Esophagus (tissue), 2 donors: Measurements from ENCODE around the gene NRK. TPM values are rescaled to one million over a fixed set of nuclear protein-coding genes. Genes with fewer than 3 reads are reported as not detected.

ENCODE experiments used
- H3K27ac ChIP-seq, 2 donors: one replicate each; pipeline ENCODE4 v1.5.1; 2013; ENCODE audit warnings: low read depth in 2 of 2, mild to moderate bottlenecking in 2 of 2, inconsistent platforms in 1 of 2, low read length in 1 of 2, moderate library complexity in 1 of 2
- H3K27me3 ChIP-seq, 2 donors: one replicate each; pipeline ENCODE4 v1.6.1; 2013; ENCODE audit warnings: low read length in 2 of 2, control low read depth in 1 of 2, mild to moderate bottlenecking in 1 of 2; ENCODE audit not compliant: insufficient read depth in 2 of 2, control insufficient read depth in 1 of 2
- H3K36me3 ChIP-seq, 2 donors: one replicate each; pipeline ENCODE4 v1.6.1; 2013; ENCODE audit warnings: low read length in 1 of 2; ENCODE audit not compliant: control insufficient read depth in 2 of 2, insufficient read depth in 2 of 2
- H3K4me1 ChIP-seq, 2 donors: one replicate each; pipeline ENCODE4 v1.6.1; 2013; ENCODE audit warnings: low read length in 1 of 2; ENCODE audit not compliant: control insufficient read depth in 2 of 2, insufficient read depth in 2 of 2
- H3K4me3 ChIP-seq, 2 donors: one replicate each; pipeline ENCODE4 v1.5.1; 2013; ENCODE audit warnings: low read length in 2 of 2, mild to moderate bottlenecking in 2 of 2, low read depth in 1 of 2, moderate library complexity in 1 of 2
- H3K9me3 ChIP-seq, 2 donors: one replicate each; pipeline ENCODE4 v1.6.1; 2013; ENCODE audit warnings: mild to moderate bottlenecking in 2 of 2, low read depth in 1 of 2, low read length in 1 of 2, moderate library complexity in 1 of 2; ENCODE audit not compliant: control insufficient read depth in 2 of 2, insufficient read depth in 1 of 2
- WGBS, 2 donors: extraction: QIAGEN DNeasy Blood & Tissue Kit; methylation state at CpG; one replicate each; pipeline ENCODE4 v1.1.7; 2013; 5-methylcytosine and 5-hydroxymethylcytosine counted together
- polyA plus RNA-seq, 2 donors: library from polyadenylated mRNA; stranded (reverse); fragments of 200-250 nt; gene quantifications; one replicate each; pipeline ENCODE4 v1.2.3, GENCODE V29; 2013
- donor health status: healthy with polysubstance abuse.
- donor health status: Bipolar disorder and iron deficiency.

NRK gene
- polyA plus RNA-seq, 2 donors = 0.02 to 0.04 TPM

DNA sequence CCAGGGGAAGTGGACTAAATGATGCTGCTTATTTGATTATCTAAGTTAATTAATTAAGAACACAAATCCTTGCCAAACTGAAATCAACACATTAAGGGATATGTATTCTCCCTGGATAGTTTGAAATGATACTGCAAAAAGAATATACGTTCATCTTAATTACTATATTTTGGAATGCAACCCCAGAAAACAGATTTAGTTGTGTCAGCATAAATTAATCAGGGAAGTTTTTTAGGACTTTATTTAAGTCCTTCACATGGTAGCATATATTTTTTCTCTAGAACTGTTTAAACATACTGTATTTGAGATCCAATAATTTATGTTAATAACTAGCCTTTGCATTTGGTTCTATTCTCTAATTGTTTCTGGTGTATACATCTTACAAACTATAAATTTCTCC, 52.5 kb downstream of the NRK start:
- no peaks in the 10 kb centered on the region for H3K27me3 ChIP-seq
- no peaks in the 10 kb centered on the region for H3K36me3 ChIP-seq
- H3K9me3 ChIP-seq = no peaks in the 10 kb centered on the region
- WGBS, 2 donors = 77 to 80% methylated on average over 1 of the region's 1 CpG
- H3K4me1 ChIP-seq = no peaks in the 10 kb centered on the region
- H3K27ac ChIP-seq = no peak overlapping the region
- no peak overlapping the region for H3K4me3 ChIP-seq

DNA sequence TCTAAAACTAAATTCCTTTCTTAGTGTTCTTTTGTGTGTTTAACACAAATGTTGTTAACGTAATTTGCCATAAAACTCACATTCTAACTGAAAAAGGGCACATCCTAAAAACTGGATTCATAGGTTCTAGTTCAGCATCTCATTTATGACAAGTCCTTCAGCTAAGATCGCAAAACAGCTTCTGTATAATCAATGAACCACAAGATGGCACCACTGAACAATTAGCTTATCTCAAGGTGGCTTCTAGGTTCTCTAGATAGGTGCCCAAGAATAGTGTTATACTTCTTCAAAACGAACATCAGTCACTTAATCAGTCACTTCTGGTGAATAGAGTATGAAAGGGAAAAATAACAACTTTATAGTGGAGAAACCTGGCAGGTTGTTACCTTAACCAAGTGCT, 54.3 kb downstream of the NRK start:
- no peaks in the 10 kb centered on the region for H3K4me1 ChIP-seq
- no peak overlapping the region for H3K4me3 ChIP-seq
- H3K27ac ChIP-seq = no peak overlapping the region
- H3K36me3 ChIP-seq = no peaks in the 10 kb centered on the region
- WGBS, 2 donors = 23 to 44% methylated on average over 3 of the region's 3 CpGs
- H3K9me3 ChIP-seq = no peaks in the 10 kb centered on the region
- no peaks in the 10 kb centered on the region for H3K27me3 ChIP-seq

DNA sequence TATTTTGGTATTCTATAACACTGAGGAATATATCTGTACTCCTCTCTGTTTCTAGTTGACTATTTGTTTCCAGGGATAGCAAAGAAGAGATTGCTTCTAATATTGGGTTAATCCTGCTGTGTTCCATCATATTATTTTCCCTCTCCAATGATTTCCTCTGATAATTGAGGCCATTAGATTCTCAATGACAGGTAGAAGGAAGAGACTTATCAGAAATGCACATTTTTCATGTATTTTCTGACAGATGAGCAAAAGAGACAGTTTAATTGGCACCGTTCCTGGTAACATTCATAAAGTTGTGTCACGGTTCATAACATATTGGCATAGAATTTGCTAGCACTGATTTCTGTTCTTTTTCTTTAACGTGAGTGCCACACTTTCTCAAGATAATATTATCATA, 58.2 kb downstream of the NRK start:
- WGBS, 2 donors = 62 to 64% methylated on average over 3 of the region's 3 CpGs
- H3K36me3 ChIP-seq = no peaks in the 10 kb centered on the region
- no peaks in the 10 kb centered on the region for H3K4me1 ChIP-seq
- no peaks in the 10 kb centered on the region for H3K27me3 ChIP-seq
- H3K27ac ChIP-seq = no peak overlapping the region
- H3K4me3 ChIP-seq = no peak overlapping the region
- H3K9me3 ChIP-seq = no peaks in the 10 kb centered on the region

DNA sequence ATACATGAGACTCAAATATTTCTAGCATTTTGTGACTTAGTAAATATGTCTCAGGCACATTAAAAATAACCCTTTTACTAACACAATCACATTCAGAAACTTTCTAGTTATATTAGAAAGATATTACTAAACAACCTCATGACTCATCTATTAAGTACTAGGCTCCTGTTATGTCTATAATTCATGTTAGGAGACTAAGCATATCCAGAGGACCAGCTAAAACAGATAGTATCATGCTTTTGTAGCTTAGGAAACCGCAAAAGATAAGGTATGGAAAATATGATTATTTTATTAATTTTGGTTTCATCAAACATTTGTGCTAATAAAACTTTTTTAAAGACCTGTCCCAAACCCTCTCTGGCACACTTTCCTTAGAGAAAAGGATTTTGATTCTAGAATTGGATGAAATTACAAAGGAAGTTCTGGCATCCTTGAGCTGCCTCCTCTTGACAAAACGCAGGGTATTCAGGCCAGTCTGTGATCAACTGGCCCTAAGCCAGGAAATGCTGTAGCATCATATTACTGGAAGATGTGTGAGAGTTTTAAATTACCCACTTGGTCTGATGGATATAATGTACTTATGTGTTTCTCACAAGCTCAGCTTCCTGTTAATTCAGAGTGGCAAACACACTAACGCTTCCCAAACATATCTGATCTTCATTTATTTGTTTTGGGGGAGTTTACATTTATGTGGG, 60.4 kb downstream of the NRK start:
- no peak overlapping the region for H3K27ac ChIP-seq
- no peak overlapping the region for H3K4me3 ChIP-seq
- no peaks in the 10 kb centered on the region for H3K9me3 ChIP-seq
- no peaks in the 10 kb centered on the region for H3K4me1 ChIP-seq
- H3K36me3 ChIP-seq = no peaks in the 10 kb centered on the region
- WGBS, 2 donors = 37 to 44% methylated on average over 3 of the region's 3 CpGs
- no peaks in the 10 kb centered on the region for H3K27me3 ChIP-seq

DNA sequence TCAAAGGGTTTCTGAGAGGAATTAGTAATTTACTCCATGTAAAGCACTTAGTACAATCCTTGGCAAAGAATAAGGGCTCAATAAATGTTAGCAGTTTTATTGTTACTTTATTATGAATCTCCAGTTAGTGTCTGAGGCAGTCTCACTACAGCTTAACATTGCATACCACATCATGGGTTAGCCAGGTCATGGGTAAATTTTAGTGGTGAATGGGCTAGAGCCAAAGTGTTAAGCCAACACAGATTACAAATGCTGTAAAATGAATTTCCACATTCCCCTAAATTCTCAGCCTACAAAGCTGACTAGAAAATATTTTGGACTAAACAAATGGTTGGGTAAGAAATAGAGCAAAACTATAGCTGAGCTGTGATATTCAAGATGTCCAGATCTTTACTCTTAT, 72.4 kb downstream of the NRK start:
- no peak overlapping the region for H3K27ac ChIP-seq
- peaks cover 0 to under 1% of the 10 kb centered on the region in 2 donors for H3K27me3 ChIP-seq
- H3K36me3 ChIP-seq = no peaks in the 10 kb centered on the region
- no peaks in the 10 kb centered on the region for H3K4me1 ChIP-seq
- H3K9me3 ChIP-seq = no peaks in the 10 kb centered on the region
- no peak overlapping the region for H3K4me3 ChIP-seq

DNA sequence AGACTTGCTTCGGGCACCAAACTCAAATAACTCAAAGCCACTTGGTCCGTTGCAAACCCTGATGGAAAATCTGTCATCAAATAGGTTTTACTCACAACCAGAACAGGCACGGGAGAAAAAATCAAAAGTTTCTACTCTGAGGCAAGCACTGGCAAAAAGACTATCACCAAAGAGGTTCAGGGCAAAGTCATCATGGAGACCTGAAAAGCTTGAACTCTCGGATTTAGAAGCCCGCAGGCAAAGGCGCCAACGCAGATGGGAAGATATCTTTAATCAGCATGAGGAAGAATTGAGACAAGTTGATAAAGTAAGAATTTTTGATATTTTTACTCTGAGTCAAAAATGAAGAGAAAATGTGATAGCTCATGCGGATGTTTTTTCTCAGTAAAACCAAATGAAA, 87.2 kb downstream of the NRK start:
- Histone ChIP-seq H3K27me3 (no peaks in the 10 kb centered on the region), H3K27ac (no peak overlapping the region), H3K4me3 (no peak overlapping the region), H3K36me3 (no peaks in the 10 kb centered on the region), H3K4me1 (no peaks in the 10 kb centered on the region), H3K9me3 (no peaks in the 10 kb centered on the region)
- WGBS, 2 donors = 87 to 94% methylated on average over 8 of the region's 8 CpGs

DNA sequence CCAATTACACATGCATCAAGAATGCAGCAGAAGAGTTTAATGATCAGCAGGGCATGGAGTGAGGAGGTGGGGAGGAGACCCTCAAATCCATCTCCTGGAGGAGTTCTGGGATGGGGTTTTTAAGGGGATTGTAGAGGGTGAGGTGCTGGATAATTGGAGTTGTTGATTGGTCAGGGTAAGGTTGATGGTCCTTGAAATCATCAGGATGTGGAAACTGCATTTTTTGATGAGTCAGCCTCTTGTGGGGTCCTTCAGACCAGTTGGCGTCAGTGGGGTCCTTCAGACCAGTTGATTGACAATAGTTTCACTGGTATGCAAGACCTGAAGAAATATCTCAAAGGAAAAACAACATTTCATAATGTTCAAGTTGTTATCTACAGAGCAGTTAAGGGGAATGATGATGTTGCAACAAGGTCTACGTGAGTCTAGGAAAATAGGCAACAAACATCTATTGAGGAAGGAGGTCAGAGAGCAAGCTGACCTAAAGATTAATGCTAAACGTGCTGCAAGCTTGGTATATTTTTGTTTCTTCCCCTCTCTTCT, 88.3 kb downstream of the NRK start:
- Histone ChIP-seq H3K27ac (no peak overlapping the region), H3K36me3 (no peaks in the 10 kb centered on the region), H3K4me1 (no peaks in the 10 kb centered on the region), H3K4me3 (no peak overlapping the region), H3K9me3 (no peaks in the 10 kb centered on the region), H3K27me3 (no peaks in the 10 kb centered on the region)
- WGBS, 2 donors = 45 to 59% methylated on average over 3 of the region's 3 CpGs

DNA sequence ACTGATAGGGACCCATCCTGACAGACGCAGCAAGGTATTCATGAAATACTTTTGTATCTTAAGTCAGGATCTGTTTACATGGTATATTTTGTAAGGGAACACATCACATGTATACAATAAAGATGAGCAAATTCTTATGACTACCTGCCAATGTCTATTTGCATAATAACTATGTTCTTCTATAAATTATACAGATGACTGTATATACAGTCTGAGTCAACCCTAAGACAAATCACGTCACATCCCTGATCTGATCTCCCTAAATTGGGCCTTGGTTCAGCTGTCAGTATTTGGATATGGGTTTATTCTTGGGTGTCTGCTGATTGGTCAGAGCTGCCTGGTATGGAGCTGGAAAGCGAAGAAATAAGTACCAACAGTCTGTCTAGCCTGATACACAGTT, 122.9 kb downstream of the NRK start:
- WGBS, 2 donors = 71 to 72% methylated on average over 3 of the region's 3 CpGs
- no peak overlapping the region for H3K4me3 ChIP-seq
- H3K4me1 ChIP-seq = no peaks in the 10 kb centered on the region
- H3K27ac ChIP-seq = no peak overlapping the region
- H3K27me3 ChIP-seq = peaks cover 0 to 2% of the 10 kb centered on the region in 2 donors
- H3K9me3 ChIP-seq = no peaks in the 10 kb centered on the region
- no peaks in the 10 kb centered on the region for H3K36me3 ChIP-seq

DNA sequence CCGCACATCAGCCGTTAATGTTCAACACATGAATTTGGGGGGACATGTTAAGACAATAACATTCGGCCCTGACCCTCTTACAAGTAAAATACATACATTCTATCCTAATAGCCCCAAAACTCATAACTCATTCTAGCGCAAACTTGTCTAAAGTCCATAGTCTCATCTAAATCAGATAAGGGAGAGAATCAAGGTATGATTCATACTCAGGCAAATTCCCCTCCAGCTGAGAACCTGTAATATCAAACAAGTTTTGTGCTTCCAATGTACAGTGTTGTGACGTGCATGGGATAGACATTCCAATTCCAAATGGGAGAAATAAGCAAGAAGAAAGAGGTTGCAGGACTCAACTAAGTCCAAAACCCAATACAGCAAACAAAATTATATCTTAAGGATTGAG, 147.1 kb downstream of the NRK start:
- Histone ChIP-seq H3K36me3 (no peaks in the 10 kb centered on the region), H3K4me1 (no peaks in the 10 kb centered on the region), H3K27me3 (peaks cover 0 to 2% of the 10 kb centered on the region in 2 donors), H3K4me3 (no peak overlapping the region), H3K27ac (no peak overlapping the region), H3K9me3 (no peaks in the 10 kb centered on the region)
- WGBS, 2 donors = 83 to 92% methylated on average over 5 of the region's 5 CpGs

DNA sequence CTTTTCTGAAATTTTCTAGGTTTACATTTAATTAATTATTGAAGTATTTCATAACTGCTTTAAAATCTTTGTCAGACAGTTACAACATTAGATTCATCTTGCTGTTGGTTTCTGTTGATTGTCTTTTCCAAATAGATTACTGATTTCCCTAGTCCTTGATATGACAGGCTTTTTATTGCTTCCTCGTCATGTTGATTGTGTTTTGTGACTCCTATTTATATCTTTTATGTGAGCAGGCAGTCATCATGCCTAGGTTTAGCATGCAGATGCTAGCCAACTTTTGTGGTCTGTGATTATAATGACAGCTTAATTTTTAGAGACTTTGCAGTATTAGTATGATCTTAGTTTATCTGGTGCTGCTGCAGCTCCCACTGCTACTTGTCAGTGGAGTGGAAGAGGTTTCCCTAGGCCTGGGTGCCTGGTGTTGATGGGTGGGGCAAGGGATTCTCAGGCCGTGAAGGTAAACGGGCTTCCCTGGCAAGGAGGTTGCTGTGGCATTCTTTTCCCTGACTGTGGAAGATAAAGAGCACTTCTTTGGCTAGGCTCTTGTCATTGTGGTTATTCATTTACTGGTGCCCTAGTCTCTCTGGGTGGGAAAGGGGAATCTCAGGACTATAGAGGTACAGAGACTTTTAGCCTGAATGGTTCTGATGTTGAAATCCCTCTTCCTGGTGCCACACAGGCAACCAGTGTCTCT, 150.5 kb downstream of the NRK start:
- Histone ChIP-seq H3K4me3 (no peak overlapping the region), H3K27me3 (peaks cover 0 to 2% of the 10 kb centered on the region in 2 donors), H3K4me1 (no peaks in the 10 kb centered on the region), H3K36me3 (no peaks in the 10 kb centered on the region), H3K9me3 (no peaks in the 10 kb centered on the region), H3K27ac (no peak overlapping the region)
- WGBS, 2 donors = 35 to 36% methylated on average over 3 of the region's 3 CpGs
